COR-L47 (cell line): ENCODE data around the gene TMEM225B.
"Not testable (repeated sequence)": the region's sequence is repeated elsewhere in the genome, so short reads cannot be mapped to it uniquely, and the experiment has no call there.

Experiments
- DNase-seq: peaks from one replicate; lab custom pipeline; 2025; lab: John Stamatoyannopoulos, UW

TMEM225B gene

GRCh38 chr7:99579281-99579955, 18.6 kb upstream of the TMEM225B start:
- no peak for DNase-seq

- DNase-seq: peak; percentile 41
These were observed 17.9 kb upstream of the TMEM225B start for GRCh38 chr7:99579956-99580777.

GRCh38 chr7:99580778-99581332, 17.2 kb upstream of the TMEM225B start:
- DNase-seq: not testable (repeated sequence)

GRCh38 chr7:99588868-99589267, 9.2 kb upstream of the TMEM225B start:
- no peak for DNase-seq

- no peak for DNase-seq
These were observed 2.9 kb upstream of the TMEM225B start for GRCh38 chr7:99594948-99595745.

GRCh38 chr7:99596408-99596955, 1.6 kb upstream of the TMEM225B start:
- DNase-seq: no peak

GRCh38 chr7:99599836-99600235, 1.8 kb downstream of the TMEM225B start:
- DNase-seq: no peak

- DNase-seq: no peak
These were observed 3.7 kb downstream of the TMEM225B start for GRCh38 chr7:99601656-99602310.

- no peak for DNase-seq
These were observed 7.5 kb downstream of the TMEM225B start for GRCh38 chr7:99605527-99605926.

- DNase-seq: no peak
These were observed 8.5 kb downstream of the TMEM225B start for GRCh38 chr7:99606531-99606930.

- DNase-seq: no peak
These were observed 9.5 kb downstream of the TMEM225B start for GRCh38 chr7:99607548-99607947.

GRCh38 chr7:99614495-99614894, 16.4 kb downstream of the TMEM225B start:
- no peak for DNase-seq

GRCh38 chr7:99615989-99616358, 17.9 kb downstream of the TMEM225B start:
- no peak for DNase-seq

- DNase-seq: peak; percentile 92
These were observed 18.5 kb downstream of the TMEM225B start, which contains the start of gene ZSCAN25 for GRCh38 chr7:99616359-99617191. TSS of gene ZSCAN25 (plus strand) at chr7:99616946. CDS start at chr7:99619607, 2,661 bp downstream.

GRCh38 chr7:99617192-99617781, 19.2 kb downstream of the TMEM225B start:
- no peak for DNase-seq

GRCh38 chr7:99618726-99619125, 20.7 kb downstream of the TMEM225B start:
- DNase-seq: no peak

- DNase-seq: no peak
These were observed 21.6 kb downstream of the TMEM225B start for GRCh38 chr7:99619571-99620130.

GRCh38 chr7:99621271-99621670, 23.2 kb downstream of the TMEM225B start:
- no peak for DNase-seq

- no peak for DNase-seq
These were observed 24.5 kb downstream of the TMEM225B start for GRCh38 chr7:99622596-99622995.
